Adipocyte (in vitro differentiated cells): ENCODE measurements around the gene RIT2.
A peak's percentile ranks its signal among the peaks of the same experiment; 100 is the strongest.

Source experiments
- DNase-seq: peaks from one replicate; pipeline ENCODE4 v3.0.0-alpha.2; 2015; ENCODE audit warnings: low read depth
- H3K27me3 ChIP-seq: replicated peaks from 2 replicates; pipeline ENCODE4 v1.7.0; 2013; ENCODE audit warnings: mild to moderate bottlenecking, low read length, moderate library complexity; ENCODE audit not compliant: control insufficient read depth, insufficient read depth
- H3K36me3 ChIP-seq: 2 replicates; pipeline ENCODE4 v1.7.0; 2013; ENCODE audit warnings: low read length, mild to moderate bottlenecking, moderate library complexity; ENCODE audit not compliant: control insufficient read depth, insufficient read depth, severe bottlenecking
- H3K4me1 ChIP-seq: 2 replicates; pipeline ENCODE4 v1.7.0; 2013; ENCODE audit warnings: mild to moderate bottlenecking, low read length, moderate library complexity; ENCODE audit not compliant: control insufficient read depth, insufficient read depth
- H3K4me3 ChIP-seq: 2 replicates; pipeline ENCODE4 v1.7.0; 2013; ENCODE audit warnings: mild to moderate bottlenecking, low read length, moderate library complexity
- H3K9ac ChIP-seq: 2 replicates; pipeline ENCODE4 v1.7.0; 2013; ENCODE audit warnings: mild to moderate bottlenecking, low read length, moderate library complexity
- H3K9me3 ChIP-seq: 2 replicates; pipeline ENCODE4 v1.7.0; 2013; ENCODE audit warnings: mild to moderate bottlenecking, low read length, moderate library complexity; ENCODE audit not compliant: control insufficient read depth

Gene RIT2

GRCh38 chr18:42956287-42956686, 159.2 kb downstream of the RIT2 start:
- H3K9me3 ChIP-seq, result no peaks in the 10 kb centered on the region
- H3K27me3 ChIP-seq, result no peaks in the 10 kb centered on the region
- H3K9ac ChIP-seq, result no peak overlapping the region
- no peaks in the 10 kb centered on the region for H3K4me1 ChIP-seq
- no peaks in the 10 kb centered on the region for H3K36me3 ChIP-seq
- DNase-seq, result no peak
- no peak overlapping the region for H3K4me3 ChIP-seq

- H3K4me1 ChIP-seq, result no peaks in the 10 kb centered on the region
- H3K9me3 ChIP-seq, result no peaks in the 10 kb centered on the region
- no peaks in the 10 kb centered on the region for H3K27me3 ChIP-seq
- H3K9ac ChIP-seq, result no peak overlapping the region
- H3K36me3 ChIP-seq, result no peaks in the 10 kb centered on the region
- no peak for DNase-seq
- H3K4me3 ChIP-seq, result no peak overlapping the region
These were observed 160.6 kb downstream of the RIT2 start for GRCh38 chr18:42954887-42955286.

- H3K27me3 ChIP-seq, result no peaks in the 10 kb centered on the region
- no peaks in the 10 kb centered on the region for H3K4me1 ChIP-seq
- no peak overlapping the region for H3K4me3 ChIP-seq
- H3K9ac ChIP-seq, result no peak overlapping the region
- no peak for DNase-seq
- H3K9me3 ChIP-seq, result no peaks in the 10 kb centered on the region
- H3K36me3 ChIP-seq, result no peaks in the 10 kb centered on the region
These were observed 162.2 kb downstream of the RIT2 start for GRCh38 chr18:42953306-42953705.

GRCh38 chr18:42950732-42951131, 164.8 kb downstream of the RIT2 start:
- H3K36me3 ChIP-seq, result no peaks in the 10 kb centered on the region
- H3K4me1 ChIP-seq, result no peaks in the 10 kb centered on the region
- no peaks in the 10 kb centered on the region for H3K27me3 ChIP-seq
- H3K9ac ChIP-seq, result no peak overlapping the region
- no peak overlapping the region for H3K4me3 ChIP-seq
- no peaks in the 10 kb centered on the region for H3K9me3 ChIP-seq
- DNase-seq, result no peak

- no peaks in the 10 kb centered on the region for H3K4me1 ChIP-seq
- H3K9me3 ChIP-seq, result no peaks in the 10 kb centered on the region
- H3K27me3 ChIP-seq, result no peaks in the 10 kb centered on the region
- no peaks in the 10 kb centered on the region for H3K36me3 ChIP-seq
- no peak for DNase-seq
- no peak overlapping the region for H3K4me3 ChIP-seq
- H3K9ac ChIP-seq, result no peak overlapping the region
These were observed 166.7 kb downstream of the RIT2 start for GRCh38 chr18:42948831-42949230.

GRCh38 chr18:42941860-42942259, 173.6 kb downstream of the RIT2 start:
- no peak for DNase-seq
- Histone ChIP-seq H3K9me3 (no peaks in the 10 kb centered on the region), H3K9ac (no peak overlapping the region), H3K4me1 (no peaks in the 10 kb centered on the region), H3K27me3 (no peaks in the 10 kb centered on the region), H3K36me3 (no peaks in the 10 kb centered on the region), H3K4me3 (no peak overlapping the region)

GRCh38 chr18:42941021-42941420, 174.5 kb downstream of the RIT2 start:
- no peak for DNase-seq
- Histone ChIP-seq H3K9me3 (no peaks in the 10 kb centered on the region), H3K4me1 (no peaks in the 10 kb centered on the region), H3K9ac (no peak overlapping the region), H3K36me3 (no peaks in the 10 kb centered on the region), H3K27me3 (no peaks in the 10 kb centered on the region), H3K4me3 (no peak overlapping the region)

- Histone ChIP-seq H3K27me3 (no peaks in the 10 kb centered on the region), H3K4me1 (no peaks in the 10 kb centered on the region), H3K4me3 (no peak overlapping the region), H3K9me3 (no peaks in the 10 kb centered on the region), H3K9ac (no peak overlapping the region), H3K36me3 (no peaks in the 10 kb centered on the region)
- DNase-seq, result no peak
These were observed 178.0 kb downstream of the RIT2 start for GRCh38 chr18:42937436-42937835.

GRCh38 chr18:42936289-42936688, 179.2 kb downstream of the RIT2 start:
- no peak overlapping the region for H3K4me3 ChIP-seq
- H3K4me1 ChIP-seq, result peaks cover 8% of the 10 kb centered on the region
- H3K9me3 ChIP-seq, result no peaks in the 10 kb centered on the region
- DNase-seq, result no peak
- no peaks in the 10 kb centered on the region for H3K27me3 ChIP-seq
- H3K36me3 ChIP-seq, result no peaks in the 10 kb centered on the region
- no peak overlapping the region for H3K9ac ChIP-seq

- Histone ChIP-seq H3K4me3 (peak overlapping the region; percentile 63), H3K4me1 (peaks cover 17% of the 10 kb centered on the region), H3K27me3 (no peaks in the 10 kb centered on the region), H3K9ac (peak overlapping the region; percentile 72), H3K36me3 (no peaks in the 10 kb centered on the region), H3K9me3 (no peaks in the 10 kb centered on the region)
- DNase-seq, result no peak
These were observed 184.0 kb downstream of the RIT2 start for GRCh38 chr18:42931491-42931890.

- Histone ChIP-seq H3K4me3 (no peak overlapping the region), H3K4me1 (peaks cover 18% of the 10 kb centered on the region), H3K27me3 (no peaks in the 10 kb centered on the region), H3K9me3 (no peaks in the 10 kb centered on the region), H3K36me3 (no peaks in the 10 kb centered on the region), H3K9ac (no peak overlapping the region)
- DNase-seq, result no peak
These were observed 185.6 kb downstream of the RIT2 start for GRCh38 chr18:42929857-42930256.

- Histone ChIP-seq H3K36me3 (no peaks in the 10 kb centered on the region), H3K9ac (no peak overlapping the region), H3K9me3 (no peaks in the 10 kb centered on the region), H3K4me3 (no peak overlapping the region), H3K27me3 (no peaks in the 10 kb centered on the region), H3K4me1 (peaks cover 23% of the 10 kb centered on the region)
- no peak for DNase-seq
These were observed 186.3 kb downstream of the RIT2 start for GRCh38 chr18:42929181-42929580.
